Measurements from ENCODE around the gene FBXO42.
"Not testable (repeated sequence)": the region's sequence is repeated elsewhere in the genome, so short reads cannot be mapped to it uniquely, and the experiment has no call there.

Gene FBXO42

GRCh38 chr1:16371725-16372124 is 19.4 kb upstream of the FBXO42 start:
- no peak for DNase-seq

GRCh38 chr1:16369821-16370220 is 17.5 kb upstream of the FBXO42 start:
- DNase-seq = no peak

- no peak for DNase-seq
These were observed 15.9 kb upstream of the FBXO42 start for GRCh38 chr1:16367968-16368890.

GRCh38 chr1:16367258-16367967 is 15.1 kb upstream of the FBXO42 start:
- no peak for DNase-seq

- DNase-seq = peak; percentile 92
These were observed 14.5 kb upstream of the FBXO42 start, which contains the start of gene SZRD1 for GRCh38 chr1:16366722-16367257. Gene SZRD1, plus strand, starts transcription at chr1:16367242. Its CDS starts 16 bp downstream, at chr1:16367258.

- DNase-seq = not testable (repeated sequence)
These were observed 12.8 kb upstream of the FBXO42 start for GRCh38 chr1:16365146-16365498.

- DNase-seq = no peak
These were observed 4.6 kb upstream of the FBXO42 start for GRCh38 chr1:16356867-16357266.

- DNase-seq = no peak
These were observed 2.3 kb upstream of the FBXO42 start for GRCh38 chr1:16354619-16355018.

- no peak for DNase-seq
These were observed 709 bp upstream of the FBXO42 start for GRCh38 chr1:16352842-16353535.

- no peak for DNase-seq
These were observed 755 bp downstream of the FBXO42 start for GRCh38 chr1:16351456-16351993.

GRCh38 chr1:16349847-16350406 is 2.4 kb downstream of the FBXO42 start:
- DNase-seq = no peak

- no peak for DNase-seq
These were observed 3.7 kb downstream of the FBXO42 start for GRCh38 chr1:16348414-16349182.

- not testable (repeated sequence) for DNase-seq
These were observed 9.0 kb downstream of the FBXO42 start for GRCh38 chr1:16343276-16343675.

GRCh38 chr1:16342331-16343062 is 9.8 kb downstream of the FBXO42 start:
- no peak for DNase-seq

GRCh38 chr1:16340673-16341072 is 11.6 kb downstream of the FBXO42 start:
- no peak for DNase-seq

- no peak for DNase-seq
These were observed 13.3 kb downstream of the FBXO42 start for GRCh38 chr1:16338961-16339360.

- no peak for DNase-seq
These were observed 17.5 kb downstream of the FBXO42 start for GRCh38 chr1:16334655-16335340.

GRCh38 chr1:16326833-16327404 is 25.4 kb downstream of the FBXO42 start:
- no peak for DNase-seq

- no peak for DNase-seq
These were observed 27.8 kb downstream of the FBXO42 start for GRCh38 chr1:16324456-16324890.

Data from NCI-H1417 treated with DMSO at 0.1 percent for 48 hours (cell line).